Measurements from ENCODE around the gene SRRM5. TPM values are rescaled to one million over a fixed set of nuclear protein-coding genes. Genes with fewer than 3 reads are reported as not detected.

SRRM5 gene
- total and polyA plus RNA-seq, 3 donors from 2014 or later: 8.4 to 36.0 (median 21.3) TPM

DNA sequence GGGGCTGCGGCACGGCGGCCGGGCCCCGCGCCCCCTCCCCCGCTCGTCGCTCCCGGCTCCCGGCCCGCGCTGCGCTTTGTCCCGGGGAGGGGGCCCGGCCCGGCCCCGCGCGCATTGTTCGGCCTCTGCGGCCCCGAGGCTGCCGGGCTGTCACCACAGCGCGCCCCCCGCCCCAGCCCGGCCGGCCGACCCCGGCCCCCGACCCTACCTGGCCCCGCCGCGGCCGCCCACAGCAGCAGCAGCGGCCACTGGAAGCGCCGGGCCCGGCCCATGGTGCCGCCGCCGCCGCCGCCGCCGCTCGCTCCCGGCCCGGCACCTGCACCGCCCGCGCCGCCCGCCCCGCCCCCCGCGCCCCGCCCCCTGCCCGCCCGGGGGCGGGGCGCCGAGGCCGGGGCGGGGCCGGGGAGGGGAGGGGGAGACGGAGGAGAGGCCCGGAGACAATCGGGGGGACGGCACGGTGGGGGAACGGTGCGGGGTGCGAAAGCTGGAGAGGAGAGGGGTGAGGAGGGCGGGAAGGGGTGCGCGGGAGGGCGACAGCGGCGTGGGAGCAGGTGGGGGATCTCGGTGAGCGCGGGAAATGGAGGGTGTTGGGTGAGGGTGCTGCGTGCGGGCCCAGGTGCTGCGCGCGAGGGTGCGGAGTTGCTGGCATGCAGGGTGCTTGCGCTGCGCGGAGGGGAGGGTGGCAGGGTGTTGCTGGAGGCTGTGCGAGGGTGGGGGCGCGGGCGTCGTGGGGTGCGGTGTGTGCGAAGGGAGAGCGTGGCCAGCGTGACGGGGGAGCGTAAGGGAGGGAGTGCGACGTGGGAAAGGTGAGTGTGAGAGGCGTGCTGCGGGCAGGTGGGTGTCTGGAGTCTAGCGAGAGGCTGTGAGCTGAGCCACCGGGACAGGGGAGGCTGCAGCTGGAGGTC, 27.9 kb downstream of the SRRM5 start, which contains the start of gene CADM4:
CADM4 (minus strand) TSS at position 332 of the 905 bp plus-strand sequence; CDS start at position 272, 60 bp downstream.
- Histone ChIP-seq H3K4me1 (peaks cover 7% of the 10 kb centered on the region), H3K9me3 (no peaks in the 10 kb centered on the region), H3K36me3 (ENCODE audit: low read depth, missing control alignments) (no peaks in the 10 kb centered on the region), H3K4me3 (peak within 1 kb of the TSS; percentile 29 to 47), H3K27me3 (no peaks in the 10 kb centered on the region), H3K27ac (no peak within 1 kb of the TSS)
- WGBS, 2 donors: 1% methylated on average over 34 to 70 of the region's 110 CpGs
- intact Hi-C loops (cut with DNase I; ENCODE audit: low total_unique reads): no loop called here
- TF ChIP-seq, protein P1, sequence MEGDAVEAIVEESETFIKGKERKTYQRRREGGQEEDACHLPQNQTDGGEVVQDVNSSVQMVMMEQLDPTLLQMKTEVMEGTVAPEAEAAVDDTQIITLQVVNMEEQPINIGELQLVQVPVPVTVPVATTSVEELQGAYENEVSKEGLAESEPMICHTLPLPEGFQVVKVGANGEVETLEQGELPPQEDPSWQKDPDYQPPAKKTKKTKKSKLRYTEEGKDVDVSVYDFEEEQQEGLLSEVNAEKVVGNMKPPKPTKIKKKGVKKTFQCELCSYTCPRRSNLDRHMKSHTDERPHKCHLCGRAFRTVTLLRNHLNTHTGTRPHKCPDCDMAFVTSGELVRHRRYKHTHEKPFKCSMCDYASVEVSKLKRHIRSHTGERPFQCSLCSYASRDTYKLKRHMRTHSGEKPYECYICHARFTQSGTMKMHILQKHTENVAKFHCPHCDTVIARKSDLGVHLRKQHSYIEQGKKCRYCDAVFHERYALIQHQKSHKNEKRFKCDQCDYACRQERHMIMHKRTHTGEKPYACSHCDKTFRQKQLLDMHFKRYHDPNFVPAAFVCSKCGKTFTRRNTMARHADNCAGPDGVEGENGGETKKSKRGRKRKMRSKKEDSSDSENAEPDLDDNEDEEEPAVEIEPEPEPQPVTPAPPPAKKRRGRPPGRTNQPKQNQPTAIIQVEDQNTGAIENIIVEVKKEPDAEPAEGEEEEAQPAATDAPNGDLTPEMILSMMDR (IDR thresholded peaks at IDR 0.05): no peak
- TF ChIP-seq POLR2A (IDR thresholded peaks at IDR 0.05): no peak
- no peak for DNase-seq

- Histone ChIP-seq H3K27ac (no peak overlapping the region), H3K9me3 (no peaks in the 10 kb centered on the region), H3K36me3 (ENCODE audit: low read depth, missing control alignments) (no peaks in the 10 kb centered on the region), H3K27me3 (no peaks in the 10 kb centered on the region), H3K4me1 (peaks cover 2% of the 10 kb centered on the region), H3K4me3 (peak overlapping the region; percentile 29 to 47)
- intact Hi-C loops (cut with DNase I; ENCODE audit: low total_unique reads): no loop called here
- TF ChIP-seq, protein P1 (IDR thresholded peaks at IDR 0.05): no peak
- no peak for TF ChIP-seq POLR2A (IDR thresholded peaks at IDR 0.05)
- WGBS, 2 donors: 5 to 9% methylated on average over 8 to 9 of the region's 9 CpGs
- DNase-seq: no peak
Observed at GRCh38 chr19:43640424-43640757, 28.5 kb downstream of the SRRM5 start.

GRCh38 chr19:43641333-43641732, 29.4 kb downstream of the SRRM5 start:
- DNase-seq: peak; percentile 24
- 75 to 89% methylated on average over 2 of the region's 2 CpGs for WGBS, 2 donors
- H3K9me3 ChIP-seq: no peaks in the 10 kb centered on the region
- H3K27me3 ChIP-seq: no peaks in the 10 kb centered on the region
- no peak for TF ChIP-seq POLR2A (IDR thresholded peaks at IDR 0.05)
- TF ChIP-seq, protein P1 (IDR thresholded peaks at IDR 0.05): no peak
- intact Hi-C loops (cut with DNase I; ENCODE audit: low total_unique reads): no loop called here
- H3K4me1 ChIP-seq: peaks cover 2% of the 10 kb centered on the region
- no peak overlapping the region for H3K27ac ChIP-seq
- H3K4me3 ChIP-seq: no peak overlapping the region
- H3K36me3 ChIP-seq (ENCODE audit: low read depth, missing control alignments): no peaks in the 10 kb centered on the region

GRCh38 chr19:43642531-43642930, 30.6 kb downstream of the SRRM5 start:
- Histone ChIP-seq H3K27me3 (no peaks in the 10 kb centered on the region), H3K9me3 (no peaks in the 10 kb centered on the region), H3K36me3 (ENCODE audit: low read depth, missing control alignments) (no peaks in the 10 kb centered on the region), H3K27ac (no peak overlapping the region), H3K4me1 (peaks cover 2% of the 10 kb centered on the region), H3K4me3 (no peak overlapping the region)
- DNase-seq: no peak
- TF ChIP-seq, protein P1 (IDR thresholded peaks at IDR 0.05): no peak
- 76 to 83% methylated on average over 4 of the region's 4 CpGs for WGBS, 2 donors
- intact Hi-C loops (cut with DNase I; ENCODE audit: low total_unique reads): no loop called here
